K562 (cell line): ENCODE results near the gene FBXL12. TPM values are rescaled to one million over a fixed set of nuclear protein-coding genes. Genes with fewer than 3 reads are reported as not detected.

Experiments used
- CBX3 ChIP-seq, 2 experiments: IDR thresholded peaks; 1 replicate in 1 of 2; 2 replicates in 1 of 2; pipeline ENCODE4 v1.6.1; 2012; ENCODE audit warnings: inconsistent platforms in 2 of 2, low read length in 2 of 2, borderline replicate concordance in 1 of 2, control low read depth in 1 of 2
- CHD1 ChIP-seq: fragments of 200-600 bp; sonication (generic); IDR thresholded peaks from one replicate; pipeline ENCODE4 v1.6.1; 2012; ENCODE audit warnings: mild to moderate bottlenecking, moderate library complexity, low read length, inconsistent platforms
- CREM ChIP-seq: IDR thresholded peaks from 2 replicates; pipeline ENCODE4 v1.6.1; 2014; ENCODE audit warnings: antibody characterized with exemption, low read depth
- CXXC5 ChIP-seq: fragments of 250-450 bp; sonication (Bioruptor Pico); IDR thresholded peaks from 2 replicates; pipeline ENCODE4 v1.8.0; 2022; ENCODE audit warnings: inconsistent platforms, mild to moderate bottlenecking, moderate library complexity
- E2F6 ChIP-seq, 2 experiments: IDR thresholded peaks; 2 replicates each; pipeline ENCODE4 v1.6.1; 2011; ENCODE audit warnings: borderline replicate concordance in 1 of 2, control low read depth in 1 of 2, low read depth in 1 of 2, low read length in 1 of 2, mild to moderate bottlenecking in 1 of 2, mixed read lengths in 1 of 2, moderate library complexity in 1 of 2; ENCODE audit not compliant: insufficient read depth in 1 of 2, insufficient read length in 1 of 2, poor library complexity in 1 of 2, severe bottlenecking in 1 of 2; ENCODE audit errors: extremely low read depth in 1 of 2
- E2F8 ChIP-seq: fragments of 450-650 bp; IDR thresholded peaks from 2 replicates; pipeline ENCODE4 v1.7.1; 2018; ENCODE audit warnings: mild to moderate bottlenecking, low read depth; ENCODE audit not compliant: partially characterized antibody
- HDAC2 ChIP-seq: fragments of 450-650 bp; IDR thresholded peaks from 2 replicates; pipeline ENCODE4 v1.6.1; 2016; ENCODE audit warnings: mild to moderate bottlenecking
- HMGN3 ChIP-seq: IDR thresholded peaks from 2 replicates; pipeline ENCODE4 v1.6.1; 2011; ENCODE audit warnings: borderline replicate concordance, low read depth, mild to moderate bottlenecking, mixed read lengths, low read length; ENCODE audit not compliant: insufficient read length; ENCODE audit errors: extremely low read depth
- JUND ChIP-seq, 2 experiments: IDR thresholded peaks; 2 replicates in 1 of 2; 3 replicates in 1 of 2; pipeline ENCODE4 v1.6.1; 2011; ENCODE audit warnings: borderline replicate concordance in 2 of 2, low read depth in 2 of 2, low read length in 2 of 2, improper control_type of control experiment in 1 of 2, missing biosample characterization in 1 of 2, missing genetic modification characterization in 1 of 2, missing genetic modification reagents in 1 of 2
- MYC ChIP-seq, 2 experiments: fragments of 250-450 bp in 1 of 2; sonication (Bioruptor Pico) in 1 of 2; IDR thresholded peaks; 2 replicates each; pipeline versions ENCODE4 v1.5.1 to v1.6.1; 2012 to 2021; ENCODE audit warnings: low read depth in 2 of 2, borderline replicate concordance in 1 of 2, improper control_type of control experiment in 1 of 2, low read length in 1 of 2, mild to moderate bottlenecking in 1 of 2, moderate library complexity in 1 of 2
- NR3C1 ChIP-seq: sonication (generic); formaldehyde crosslinking; IDR thresholded peaks from 2 replicates; pipeline ENCODE4 v1.8.1; 2022; ENCODE audit warnings: missing genetic modification reagents
- SMAD4 ChIP-seq: fragments of 250-450 bp; sonication (Bioruptor Pico); conservative IDR thresholded peaks from 2 replicates; pipeline ENCODE4 v1.8.0; 2021; ENCODE audit warnings: inconsistent platforms, mild to moderate bottlenecking, moderate library complexity
- TBP ChIP-seq: optimal IDR thresholded peaks from 2 replicates; pipeline ENCODE3; 2011; ENCODE audit warnings: low read depth, low read length, improper control_type of control experiment
- THAP12 ChIP-seq: fragments of 250-450 bp; sonication (Bioruptor Pico); IDR thresholded peaks from 2 replicates; pipeline ENCODE4 v1.9.0; 2021; ENCODE audit warnings: mild to moderate bottlenecking, inconsistent platforms
- TOE1 ChIP-seq, 2 experiments: fragments of 450-650 bp in 1 of 2; sonication (generic) in 1 of 2; formaldehyde crosslinking in 1 of 2; IDR thresholded peaks; 2 replicates each; pipeline versions ENCODE4 v1.7.1 to v1.8.0; 2016 to 2022; ENCODE audit warnings: borderline replicate concordance in 2 of 2, mild to moderate bottlenecking in 2 of 2, antibody characterized with exemption in 1 of 2, inconsistent platforms in 1 of 2, low read depth in 1 of 2, missing genetic modification reagents in 1 of 2, moderate library complexity in 1 of 2
- WHSC1 ChIP-seq: IDR thresholded peaks from one replicate; pipeline ENCODE4 v1.6.1; 2012; ENCODE audit warnings: low read length, control low read depth, inconsistent platforms
- ZEB2 ChIP-seq: fragments of 450-650 bp; IDR thresholded peaks from 2 replicates; pipeline ENCODE4 v1.6.1; 2016
- ZNF444 ChIP-seq: fragments of 250-450 bp; sonication (Bioruptor Pico); IDR thresholded peaks from 2 replicates; pipeline ENCODE4 v1.4.0; 2020; ENCODE audit warnings: mild to moderate bottlenecking, moderate library complexity
- polyA plus RNA-seq, 8 experiments: library from polyadenylated mRNA; depleted of rRNA in 4 of 8; stranded (reverse) in 5 of 8; unstranded in 3 of 8; fragments of >200 nt; fragmentation: Nextera tagmentation in 2 of 8; fragmentation: Illumina TruSeq in 1 of 8; extraction: Ambion mirVana in 2 of 8; extraction: Trizol in 1 of 8; gene quantifications; 2 replicates each; pipeline versions ENCODE4 v1.2.1 to v1.2.3, GENCODE V29; 2011 to 2014; ENCODE audit warnings: inconsistent platforms in 1 of 8, missing spikeins in 1 of 8
- total RNA-seq, 7 experiments: library from RNA; depleted of rRNA in 6 of 7; stranded (reverse); fragments of >200 nt in 6 of 7; fragmentation: Illumina TruSeq in 2 of 7; extraction: Trizol in 2 of 7; gene quantifications; 2 replicates each; pipeline versions ENCODE4 v1.2.1 to v1.2.3, GENCODE V29; 2011 to 2021; ENCODE audit warnings: low replicate concordance in 1 of 7

FBXL12 gene
- total and polyA plus RNA-seq, 9 of the 15 experiments (the other 6 are each of a cell fraction or from before 2014, with no cell fraction given) = 2.7 to 40.5 (median 26.5) TPM

- TF ChIP-seq E2F6 (IDR thresholded peaks at IDR 0.05; ENCODE audit: borderline replicate concordance in 1 of 2, extremely low read depth in 1 of 2, insufficient read depth in 1 of 2, insufficient read length in 1 of 2, low read depth in 1 of 2, low read length in 1 of 2, poor library complexity in 1 of 2, severe bottlenecking in 1 of 2) = peak in 1 of 2 experiments; percentile 41
- no peak for TF ChIP-seq NR3C1
- TF ChIP-seq TOE1 (IDR thresholded peaks at IDR 0.05; ENCODE audit: borderline replicate concordance) = no peak
- no peak for TF ChIP-seq TOE1 (CRISPR knock-in tag; IDR thresholded peaks at IDR 0.05; ENCODE audit: borderline replicate concordance, low read depth)
- TF ChIP-seq THAP12 = no peak
- TF ChIP-seq WHSC1 = no peak
- no peak for TF ChIP-seq TBP
- peak; percentile 60; the same call in 1 of the 2 replicates for TF ChIP-seq SMAD4 (CRISPR knock-in tag)
- TF ChIP-seq HDAC2 = peak; percentile 79
- peak; percentile 43 for TF ChIP-seq HMGN3
- no peak for TF ChIP-seq ZEB2
- peak; percentile 69 for TF ChIP-seq CREM
- peak; percentile 67 for TF ChIP-seq CXXC5 (CRISPR knock-in tag)
- no peak for TF ChIP-seq ZNF444 (CRISPR knock-in tag)
- TF ChIP-seq CBX3 (IDR thresholded peaks at IDR 0.05; ENCODE audit: borderline replicate concordance in 1 of 2, low read length in 2 of 2) = peak in 1 of 2 experiments; percentile 42; a peak in 1 of 3 replicates
- peak; percentile 44; the same call in 1 of the 2 replicates for TF ChIP-seq MYC (IDR thresholded peaks at IDR 0.05; ENCODE audit: low read depth, low read length)
- TF ChIP-seq MYC (CRISPR knock-in tag; IDR thresholded peaks at IDR 0.05; ENCODE audit: borderline replicate concordance, low read depth) = no peak
- 0 out of 2 replicates have a peak, but pooled peaks have one; percentile 22 for TF ChIP-seq JUND (IDR thresholded peaks at IDR 0.05; ENCODE audit: borderline replicate concordance, low read depth, low read length)
- TF ChIP-seq JUND (tag; IDR thresholded peaks at IDR 0.05; ENCODE audit: borderline replicate concordance, low read depth, low read length) = no peak
- TF ChIP-seq E2F8 = no peak
- no peak for TF ChIP-seq CHD1
These were observed 674 bp upstream of the FBXL12 start (continued) for GRCh38 chr19:9819596-9819909.
